T47D (cell line): ENCODE measurements around the gene RHOG.

Experiments
- DNase-seq, 2 experiments: peaks; one replicate each; pipeline versions ENCODE4 v3.0.0 to v3.0.0-alpha.2; 2011 to 2012; ENCODE audit warnings: low read depth in 1 of 2, low spot score in 1 of 2
- JUND ChIP-seq: IDR thresholded peaks from 2 replicates; pipeline ENCODE4 v1.6.1; 2012; ENCODE audit warnings: low read depth
- in situ Hi-C: cut with HindIII; loops from 2 replicates; pipeline ENCODE4 v1.10.0; 2016; ENCODE audit warnings: low sequenced_read_pairs, low pct_unique_long_range_greater_than_20kb

Gene RHOG

DNA sequence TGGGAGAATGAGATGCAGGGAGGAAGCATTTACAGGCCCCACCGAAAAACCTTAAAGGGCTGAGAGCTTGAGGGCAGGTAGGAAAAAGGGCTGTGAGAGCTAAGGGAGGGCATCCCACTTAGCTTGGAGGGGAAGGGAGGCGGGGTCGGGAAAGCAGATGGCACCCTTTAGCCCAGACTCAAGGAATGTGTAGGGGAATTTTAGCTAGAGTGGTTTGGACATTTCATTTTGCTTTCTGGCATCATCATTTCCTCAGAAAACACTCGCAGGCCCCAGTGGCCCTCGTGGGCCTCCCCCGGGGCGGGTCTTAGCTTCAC, 13.9 kb upstream of the RHOG start:
- in situ Hi-C loops, result no loop called here

DNA sequence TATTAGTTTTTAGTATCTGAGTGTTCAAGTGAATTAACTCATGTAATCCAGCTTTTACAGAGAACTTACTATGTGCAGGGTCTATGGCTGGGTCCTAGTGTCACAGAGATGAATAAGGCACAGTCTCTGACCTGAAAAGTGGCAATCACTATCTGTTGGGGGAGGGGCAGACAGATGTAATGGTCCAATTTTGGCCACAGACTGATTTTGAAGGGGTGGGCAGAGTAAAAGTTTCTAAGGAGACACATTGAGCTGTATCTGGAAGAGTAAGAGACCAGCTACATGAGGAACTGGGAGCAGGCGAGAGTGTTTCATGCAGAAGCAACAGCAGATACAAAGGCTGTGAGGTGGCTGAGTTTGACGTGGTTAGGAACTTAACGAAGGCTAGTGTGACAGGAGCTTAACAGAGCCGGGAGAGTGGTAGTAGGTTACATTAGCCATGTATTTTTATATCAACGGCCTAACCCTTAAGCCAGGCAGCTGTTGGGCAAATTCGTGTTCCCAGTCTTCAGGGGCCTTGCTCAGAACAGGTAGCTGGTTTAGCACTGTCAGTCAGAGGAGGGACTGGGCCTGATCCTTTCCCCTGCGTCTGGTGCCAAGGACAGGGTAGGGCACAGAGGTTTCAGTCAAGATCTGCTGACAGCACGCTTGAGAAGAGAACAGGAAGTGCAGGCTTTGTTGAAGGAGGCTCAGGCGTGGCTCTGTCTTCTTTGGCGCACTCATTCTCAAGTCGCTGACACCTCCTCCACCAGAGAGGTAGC, 13.3 kb upstream of the RHOG start:
- no peak for TF ChIP-seq JUND

More for the DNA sequence above, 13.9 kb upstream of the RHOG start:
- no peak for TF ChIP-seq JUND
- no peak for DNase-seq

DNA sequence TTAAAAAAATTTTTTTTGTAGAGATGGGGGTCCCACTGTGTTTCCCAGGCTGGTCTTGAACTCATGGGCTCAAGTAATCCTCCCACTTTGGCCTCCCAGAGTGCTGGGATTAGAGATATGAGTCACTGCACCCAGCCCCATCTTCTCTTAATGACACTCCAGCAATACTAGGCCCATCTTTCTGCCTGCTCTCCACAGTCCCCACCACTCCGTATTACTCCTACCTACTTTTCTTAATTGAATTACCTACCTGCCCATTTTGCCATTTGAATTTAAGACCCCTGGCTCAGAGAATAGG, 12.7 kb upstream of the RHOG start:
- in situ Hi-C loops, result no loop called here
- no peak for TF ChIP-seq JUND
- DNase-seq, result no peak

More for the DNA sequence above, 13.3 kb upstream of the RHOG start:
- no peak for DNase-seq
- in situ Hi-C loops, result no loop called here

DNA sequence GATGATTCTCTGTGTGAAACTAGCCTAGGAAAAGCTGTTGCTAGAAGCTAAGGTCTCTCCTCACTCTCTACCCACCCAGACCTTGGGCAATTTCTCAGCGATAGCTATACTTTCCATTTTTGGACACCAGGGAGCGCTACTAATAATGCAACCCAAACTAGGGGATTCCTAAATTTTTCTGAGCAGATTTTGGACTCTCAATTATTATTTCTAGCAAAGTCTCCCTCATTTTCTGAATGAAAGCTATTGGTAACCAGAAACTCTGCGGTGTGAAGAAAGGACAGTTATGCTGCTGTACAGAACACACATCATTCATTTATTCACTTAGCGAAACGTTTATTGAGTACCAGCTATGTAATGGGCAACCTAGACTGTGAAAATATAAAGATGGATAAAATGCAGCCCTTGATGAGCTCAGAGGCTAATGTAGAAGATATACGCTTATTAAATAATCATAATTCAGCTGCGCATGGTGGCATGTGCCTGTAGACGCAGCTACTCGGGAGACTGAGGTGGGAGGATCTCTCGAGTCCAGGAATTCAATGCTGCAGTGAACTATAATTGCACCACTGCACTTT, 8.6 kb upstream of the RHOG start:
- in situ Hi-C loops, result no loop called here
- no peak for TF ChIP-seq JUND
- peak in 1 of 2 experiments; percentile 54 for DNase-seq

DNA sequence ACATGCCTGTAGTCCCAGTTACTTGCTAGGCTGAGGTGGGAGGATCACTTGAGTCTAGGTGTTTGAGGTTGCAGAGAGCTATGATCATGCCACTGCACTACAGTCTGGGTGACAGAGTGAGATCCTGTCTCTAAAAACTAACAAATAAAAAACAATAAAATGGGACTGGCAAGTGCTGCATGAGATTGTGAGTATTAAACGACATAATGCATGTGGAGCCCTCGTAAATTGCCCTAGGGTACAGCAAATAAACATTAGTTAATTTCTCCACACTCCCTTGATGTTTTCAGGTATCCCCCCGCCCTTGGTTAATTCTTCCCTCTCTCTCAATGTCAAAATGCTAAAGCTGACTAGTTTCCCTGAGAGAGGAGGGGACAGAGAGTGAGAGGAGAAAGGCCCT, 4.9 kb upstream of the RHOG start:
- TF ChIP-seq JUND, result no peak
- in situ Hi-C loops, result no loop called here
- no peak for DNase-seq

DNA sequence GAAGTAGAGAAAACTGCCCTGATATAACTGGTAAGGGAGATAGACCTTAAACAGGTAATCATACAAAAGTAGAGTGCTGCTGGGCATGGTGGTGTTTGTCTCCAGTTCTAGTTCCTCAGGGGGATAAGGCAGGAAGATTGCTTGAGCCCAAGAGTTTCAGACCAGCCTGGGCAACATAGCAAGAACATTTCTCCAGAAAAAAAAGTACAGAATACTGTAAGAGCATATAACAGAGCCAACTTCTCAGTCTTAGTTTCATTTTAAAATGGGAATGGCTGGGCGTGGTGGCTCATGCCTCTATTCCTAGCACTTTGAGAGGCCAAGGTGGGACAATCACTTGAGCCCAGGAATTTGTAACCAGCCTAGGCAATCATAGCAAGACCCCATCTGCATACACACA, 4.5 kb upstream of the RHOG start:
- DNase-seq, result no peak
- in situ Hi-C loops, result no loop called here
- no peak for TF ChIP-seq JUND

DNA sequence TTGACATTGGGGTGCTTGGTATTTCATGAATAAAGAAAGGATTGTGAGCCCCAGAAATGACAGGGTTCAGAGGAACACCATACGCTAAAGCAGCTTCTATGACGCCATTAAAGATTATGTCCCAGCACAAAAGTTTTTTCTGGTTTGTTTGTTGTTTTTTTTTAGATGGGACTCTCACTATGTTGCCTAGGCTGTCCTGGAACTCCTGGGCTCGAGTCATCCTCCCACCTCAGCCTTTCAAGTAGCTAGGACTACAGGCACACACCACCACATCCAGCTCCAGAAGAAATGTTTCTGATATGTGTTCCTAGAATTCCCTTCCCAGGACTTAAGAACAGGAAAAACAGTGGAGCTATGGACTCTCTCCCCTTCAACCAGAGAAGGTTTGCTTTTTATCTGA, 2.6 kb upstream of the RHOG start:
- no peak for TF ChIP-seq JUND
- no peak for DNase-seq
- in situ Hi-C loops, result no loop called here

DNA sequence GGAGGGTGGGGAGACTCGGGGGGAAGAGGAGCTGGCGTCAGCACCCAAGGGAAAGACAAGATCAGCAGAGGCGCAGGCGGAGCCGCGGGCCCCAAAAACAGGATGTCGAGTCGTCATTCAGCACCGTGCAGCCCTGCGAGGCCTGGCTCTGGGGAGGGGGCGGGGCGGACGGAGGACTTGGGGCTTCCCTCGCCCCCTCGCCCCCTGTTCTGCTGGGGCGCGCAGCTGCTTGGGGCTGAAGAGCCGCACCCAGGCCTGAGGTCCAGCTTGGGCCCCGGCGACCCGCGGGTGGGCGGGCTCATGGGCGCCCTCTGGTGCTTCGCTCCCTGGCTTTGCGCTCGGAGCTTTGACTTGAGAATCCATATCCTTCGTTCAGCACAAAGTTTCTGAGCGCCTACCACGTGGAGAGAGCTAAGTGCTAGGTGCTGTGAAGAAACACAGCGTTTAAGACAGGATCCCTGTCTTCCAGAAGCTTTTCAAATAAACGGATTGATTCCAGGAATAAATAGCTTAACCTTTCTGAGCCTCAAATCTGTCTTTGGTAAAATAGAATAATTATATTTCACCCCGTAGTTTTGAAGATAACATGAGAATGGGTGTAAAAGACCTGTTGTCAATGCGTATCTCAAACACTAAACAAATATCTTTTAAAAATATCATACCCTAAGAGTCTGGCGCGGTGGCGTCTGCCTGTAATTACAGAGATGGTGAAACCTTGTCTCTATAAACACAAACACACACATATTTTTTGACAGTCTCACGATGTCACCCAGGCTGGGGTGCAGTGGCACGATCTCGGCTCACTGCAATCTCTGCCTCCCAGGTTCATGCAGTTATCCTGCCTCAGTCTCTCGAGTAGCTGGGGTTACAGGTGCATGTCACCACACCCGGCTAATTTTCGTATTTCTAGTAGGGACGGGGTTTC, 929 bp upstream of the RHOG start:
- DNase-seq, result peak; percentile 59 to 85
- in situ Hi-C loops, result no loop called here
- no peak for TF ChIP-seq JUND

DNA sequence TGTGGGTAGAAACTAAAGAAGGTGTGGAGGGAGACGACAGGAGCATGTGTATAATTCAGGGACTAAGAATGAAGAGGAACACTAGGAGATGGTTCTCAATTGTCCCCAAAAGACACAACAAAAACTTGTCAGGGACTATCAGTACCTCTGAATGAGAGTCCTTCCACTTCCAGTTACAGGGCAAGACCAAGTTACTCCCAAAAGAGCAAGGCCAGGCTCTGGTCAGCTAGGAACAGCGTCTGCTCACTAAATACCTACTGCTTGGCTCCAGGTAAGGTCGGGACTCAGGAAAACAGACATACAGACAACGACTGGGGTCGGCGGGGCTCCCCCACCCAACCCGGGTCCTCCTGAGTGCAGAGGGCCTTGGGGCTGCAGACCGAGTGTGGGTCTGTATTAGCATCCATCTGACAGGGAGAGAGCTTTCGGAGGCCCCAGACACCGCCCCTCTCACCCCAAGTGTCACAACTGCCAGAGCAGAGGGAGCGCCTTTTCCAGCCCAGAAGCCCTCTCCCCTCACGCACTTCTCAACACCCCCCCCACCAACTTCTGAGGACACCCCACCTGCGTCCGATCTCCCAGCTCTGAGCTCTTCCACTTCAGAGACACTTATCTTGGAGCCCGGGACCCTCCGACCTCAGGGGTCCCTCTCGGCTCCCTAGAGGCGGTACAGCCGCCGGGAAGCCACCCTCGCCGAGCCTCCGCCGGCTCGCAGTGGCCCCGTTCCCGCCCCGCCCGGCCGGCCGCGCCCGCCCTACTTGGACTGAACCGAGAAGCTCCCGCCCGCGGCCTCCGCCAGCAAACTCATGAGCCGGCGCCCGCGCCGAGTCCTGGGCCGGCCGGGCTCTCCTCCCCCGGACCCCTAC, 522 bp downstream of the RHOG start:
- in situ Hi-C loops, result no loop called here
- no peak for DNase-seq
- TF ChIP-seq JUND, result no peak

DNA sequence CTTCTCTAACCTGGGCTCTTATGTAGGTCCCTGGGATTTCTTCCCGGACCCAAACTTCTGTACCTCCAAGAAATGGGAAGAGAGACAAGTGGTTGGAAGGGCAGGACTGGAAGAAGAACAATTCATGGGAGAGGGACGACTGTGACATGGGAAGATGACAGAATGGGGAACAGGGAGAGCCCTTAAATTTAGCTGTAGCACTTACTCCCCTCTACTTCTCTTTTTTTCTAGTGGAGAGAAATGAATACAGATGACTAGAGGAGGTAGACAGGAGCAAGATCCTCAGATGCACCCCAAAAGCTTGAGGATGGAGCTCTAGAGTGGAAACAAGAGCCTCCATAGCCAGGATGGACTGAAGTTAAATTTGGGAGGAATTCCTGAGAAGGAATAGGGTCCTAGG, 2.3 kb downstream of the RHOG start:
- in situ Hi-C loops, result no loop called here
- no peak for DNase-seq
- no peak for TF ChIP-seq JUND

DNA sequence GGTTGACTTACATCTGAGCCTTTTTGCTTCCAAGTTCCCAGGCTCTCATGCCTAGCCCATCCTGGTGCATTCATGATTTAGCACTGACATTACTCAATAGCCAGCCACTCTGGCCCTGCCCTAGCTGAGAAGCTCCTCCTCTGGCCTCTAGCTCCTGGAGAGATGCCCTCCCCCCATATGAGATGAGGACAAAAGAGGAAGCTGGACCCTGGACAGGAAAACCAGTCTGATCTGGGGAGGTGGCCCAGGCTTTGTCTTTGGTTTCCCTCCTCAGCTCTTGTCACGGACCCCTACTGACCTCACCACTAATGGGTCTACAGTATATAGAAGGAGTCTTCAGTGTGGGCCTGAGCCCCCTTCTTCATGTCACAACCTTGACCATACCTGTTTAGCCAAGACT, 3.0 kb downstream of the RHOG start:
- DNase-seq, result no peak
- no peak for TF ChIP-seq JUND
- in situ Hi-C loops, result no loop called here

DNA sequence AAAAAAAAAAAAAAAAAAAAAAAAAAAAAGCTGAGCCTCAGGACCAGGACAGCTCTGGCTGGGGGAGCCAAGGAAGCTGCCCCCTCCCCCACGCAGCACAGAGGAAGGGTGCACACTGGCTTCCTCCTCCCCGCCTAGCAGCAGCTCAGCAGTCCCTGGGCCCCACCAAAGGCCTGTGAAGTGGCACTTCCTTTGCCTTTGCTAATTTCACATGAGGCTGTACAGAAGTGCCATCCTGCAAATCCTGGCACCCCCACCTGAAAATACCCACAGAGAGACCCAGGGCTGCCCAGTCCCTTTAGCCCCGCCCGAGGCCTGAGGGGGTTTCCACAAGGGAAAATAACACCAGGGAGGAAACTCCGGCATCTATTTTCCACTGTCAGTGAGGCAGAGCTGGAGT, 3.9 kb downstream of the RHOG start:
- no peak for DNase-seq
- TF ChIP-seq JUND, result no peak
- in situ Hi-C loops, result no loop called here
